NT2/D1 (cell line): Measurements from ENCODE around the gene TEX28.
"Not testable (repeated sequence)": the region's sequence is repeated elsewhere in the genome, so short reads cannot be mapped to it uniquely, and the experiment has no call there.

Experiments
- SUZ12 ChIP-seq: IDR thresholded peaks from 2 replicates; pipeline ENCODE4 v1.6.1; 2011; ENCODE audit not compliant: insufficient read length, insufficient read depth; ENCODE audit errors: extremely low read depth
- YY1 ChIP-seq: IDR thresholded peaks from 2 replicates; pipeline ENCODE4 v1.6.1; 2011; ENCODE audit not compliant: insufficient read length, insufficient read depth
- ZNF274 ChIP-seq: IDR thresholded peaks from 2 replicates; pipeline ENCODE4 v1.6.1; 2011; ENCODE audit warnings: mild to moderate bottlenecking, low read depth, low read length

DNA sequence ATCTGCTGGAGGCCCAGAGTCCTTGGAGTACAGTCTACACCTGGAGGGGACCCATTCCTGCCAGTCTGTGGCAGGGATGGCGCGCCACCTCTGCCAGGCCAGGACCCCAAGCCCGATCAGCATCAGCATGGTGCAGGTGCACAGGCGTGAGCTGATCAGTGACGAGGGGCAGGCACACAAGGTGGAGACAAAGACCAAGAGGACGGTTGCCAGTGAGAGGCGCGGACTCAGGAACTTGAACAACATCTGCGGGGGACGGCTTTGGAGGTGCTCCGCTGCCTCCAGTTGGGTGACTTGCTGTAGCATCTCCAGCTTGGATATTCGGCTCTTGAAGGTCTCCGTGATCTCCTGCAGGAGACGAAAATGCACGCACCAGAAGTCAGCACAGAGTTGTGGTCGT lies 61.3 kb downstream of the TEX28 start:
- not testable (repeated sequence) for TF ChIP-seq ZNF274, YY1, SUZ12
